WTC11 (cell line): Measurements from ENCODE around the gene ZNF335. TPM values are rescaled to one million over a fixed set of nuclear protein-coding genes. Genes with fewer than 3 reads are reported as not detected.
"Not testable (repeated sequence)": the region's sequence is repeated elsewhere in the genome, so short reads cannot be mapped to it uniquely, and the experiment has no call there.

Experiments used
- ATAC-seq: fragments of 200-7000 bp; cut with Tn5 transposase; 2 replicates; pipeline ENCODE4 v1.10.0; 2021; ENCODE audit warnings: mild to moderate bottlenecking, moderate library complexity
- CTCF ChIA-PET: fragments of 300-600 bp; sonication (Branson Sonifier 250); formaldehyde crosslinking; loops from one replicate; lab custom pipeline; 2021; ENCODE audit warnings: antibody characterized with exemption; lab: Charles Lee
- POLR2A ChIA-PET: fragments of 350-600 bp; sonication (Branson Sonifier 250); formaldehyde crosslinking; loops from one replicate; lab custom pipeline; 2021; ENCODE audit warnings: antibody characterized with exemption; lab: Charles Lee
- DNase-seq: peaks from one replicate; pipeline ENCODE4 v3.0.0; 2021; ENCODE audit warnings: low spot score
- H3K27ac Mint-ChIP-seq: 2 replicates; pipeline ENCODE4 v1.8.0; 2021; ENCODE audit warnings: mixed read lengths
- H3K27me3 Mint-ChIP-seq: 2 replicates; pipeline ENCODE4 v1.8.0; 2021; ENCODE audit warnings: low read depth, mild to moderate bottlenecking, moderate library complexity, mixed read lengths
- H3K36me3 Mint-ChIP-seq: 2 replicates; pipeline ENCODE4 v1.8.0; 2021; ENCODE audit warnings: mixed read lengths
- H3K4me1 Mint-ChIP-seq: 2 replicates; pipeline ENCODE4 v1.8.0; 2022; ENCODE audit warnings: mixed read lengths
- H3K4me3 Mint-ChIP-seq: 2 replicates; pipeline ENCODE4 v1.8.0; 2021; ENCODE audit warnings: mild to moderate bottlenecking, moderate library complexity, mixed read lengths
- H3K9me3 Mint-ChIP-seq: 2 replicates; pipeline ENCODE4 v1.8.0; 2021; ENCODE audit warnings: mixed read lengths
- CDX4 ChIP-seq: fragments of 250-450 bp; sonication (Bioruptor Pico); IDR thresholded peaks from 2 replicates; pipeline ENCODE4 v1.9.0; 2021; ENCODE audit warnings: moderate library complexity, mild to moderate bottlenecking, inconsistent platforms, borderline replicate concordance
- CREM ChIP-seq: sonication (generic); formaldehyde crosslinking; IDR thresholded peaks from 2 replicates; pipeline ENCODE4 v1.8.1; 2022; ENCODE audit warnings: mild to moderate bottlenecking, missing genetic modification reagents, moderate library complexity
- FOXJ3 ChIP-seq: sonication (generic); formaldehyde crosslinking; IDR thresholded peaks from 2 replicates; pipeline ENCODE4 v1.9.0; 2021; ENCODE audit warnings: missing genetic modification reagents, mild to moderate bottlenecking, borderline replicate concordance
- FOXP1 ChIP-seq: sonication (generic); formaldehyde crosslinking; IDR thresholded peaks from 2 replicates; pipeline ENCODE4 v1.8.0; 2022; ENCODE audit warnings: missing genetic modification reagents, mild to moderate bottlenecking, moderate library complexity, borderline replicate concordance
- FOXP4 ChIP-seq: sonication (generic); formaldehyde crosslinking; IDR thresholded peaks from 2 replicates; pipeline ENCODE4 v1.8.0; 2022; ENCODE audit warnings: mild to moderate bottlenecking, missing genetic modification reagents
- HMGA2 ChIP-seq: fragments of 250-450 bp; sonication (Bioruptor Pico); IDR thresholded peaks from 2 replicates; pipeline ENCODE4 v1.4.0; 2021; ENCODE audit warnings: mild to moderate bottlenecking, moderate library complexity
- MAX ChIP-seq: sonication (generic); formaldehyde crosslinking; IDR thresholded peaks from 2 replicates; pipeline ENCODE4 v1.8.0; 2022; ENCODE audit warnings: mild to moderate bottlenecking, missing genetic modification reagents
- MLX ChIP-seq: sonication (generic); formaldehyde crosslinking; IDR thresholded peaks from 2 replicates; pipeline ENCODE4 v1.8.1; 2023; ENCODE audit warnings: mild to moderate bottlenecking, missing genetic modification reagents, moderate library complexity
- MXD4 ChIP-seq: fragments of 250-450 bp; sonication (Bioruptor Pico); IDR thresholded peaks from 2 replicates; pipeline ENCODE4 v1.8.0; 2021; ENCODE audit warnings: mild to moderate bottlenecking, moderate library complexity, borderline replicate concordance
- MYBL2 ChIP-seq: sonication (generic); formaldehyde crosslinking; IDR thresholded peaks from 2 replicates; pipeline ENCODE4 v1.8.1; 2023; ENCODE audit warnings: mild to moderate bottlenecking, moderate library complexity, missing genetic modification reagents
- NFE2L1 ChIP-seq: sonication (generic); formaldehyde crosslinking; IDR thresholded peaks from 2 replicates; pipeline ENCODE4 v1.8.1; 2023; ENCODE audit warnings: missing genetic modification reagents
- PRRX2 ChIP-seq: fragments of 250-450 bp; sonication (Bioruptor Pico); IDR thresholded peaks from 2 replicates; pipeline ENCODE4 v1.8.0; 2021; ENCODE audit warnings: mild to moderate bottlenecking
- SMAD3 ChIP-seq: sonication (generic); formaldehyde crosslinking; IDR thresholded peaks from 2 replicates; pipeline ENCODE4 v1.8.0; 2022; ENCODE audit warnings: missing genetic modification reagents, mild to moderate bottlenecking, borderline replicate concordance
- SP1 ChIP-seq: sonication (generic); formaldehyde crosslinking; conservative IDR thresholded peaks from 2 replicates; pipeline ENCODE4 v1.8.1; 2022; ENCODE audit warnings: missing genetic modification reagents
- STAT6 ChIP-seq: sonication (generic); formaldehyde crosslinking; conservative IDR thresholded peaks from 2 replicates; pipeline ENCODE4 v1.8.1; 2023; ENCODE audit warnings: mild to moderate bottlenecking, low read depth, missing genetic modification reagents, moderate library complexity
- TEAD1 ChIP-seq: sonication (generic); formaldehyde crosslinking; IDR thresholded peaks from 2 replicates; pipeline ENCODE4 v1.8.0; 2022; ENCODE audit warnings: mild to moderate bottlenecking, missing genetic modification reagents
- TEAD4 ChIP-seq: sonication (generic); formaldehyde crosslinking; IDR thresholded peaks from 2 replicates; pipeline ENCODE4 v1.8.0; 2022; ENCODE audit warnings: mild to moderate bottlenecking, missing genetic modification reagents
- USF1 ChIP-seq: sonication (generic); formaldehyde crosslinking; IDR thresholded peaks from 2 replicates; pipeline ENCODE4 v1.8.0; 2022; ENCODE audit warnings: mild to moderate bottlenecking, missing genetic modification reagents
- ZNF317 ChIP-seq: sonication (generic); formaldehyde crosslinking; IDR thresholded peaks from 2 replicates; pipeline ENCODE4 v1.8.1; 2023; ENCODE audit warnings: low read depth, mild to moderate bottlenecking, moderate library complexity, missing genetic modification reagents, borderline replicate concordance
- ZNF423 ChIP-seq: fragments of 250-450 bp; sonication (Bioruptor Pico); IDR thresholded peaks from 2 replicates; pipeline ENCODE4 v2.1.2; 2022; ENCODE audit warnings: mild to moderate bottlenecking, moderate library complexity
- total RNA-seq: library from RNA; stranded (reverse); gene quantifications from 3 replicates; pipeline ENCODE4 v1.2.3, GENCODE V29; 2021

The ZNF335 gene
- total RNA-seq, 1 experiment from 2014 or later, result 20.0 TPM

GRCh38 chr20:45933266-45934045 is 38.5 kb downstream of the ZNF335 start (continued):
- 0 out of 2 replicates have a peak, but pooled peaks have one; percentile 11 for TF ChIP-seq FOXP4 (CRISPR knock-in tag)

GRCh38 chr20:45931680-45932079 is 40.3 kb downstream of the ZNF335 start:
- DNase-seq, H3K4me3 Mint-ChIP-seq, H3K27ac Mint-ChIP-seq, POLR2A ChIA-PET, H3K27me3 Mint-ChIP-seq, H3K9me3 Mint-ChIP-seq, ATAC-seq, H3K36me3 Mint-ChIP-seq: not testable (repeated sequence)
- CTCF ChIA-PET, result interaction anchor here (1.0 kb wide), 1 partner anchor 38 kb away, joined by 3 read pairs; no protein-coding TSS in a partner anchor
- H3K4me1 Mint-ChIP-seq, result peaks cover 23% of the 10 kb centered on the region

- ChIA-PET POLR2A (interaction anchor here (0.7 kb wide), 1 partner anchor 32 kb away, joined by 3 read pairs; no protein-coding TSS in a partner anchor), CTCF (interaction anchor here (0.5 to 1.4 kb wide), 4 partner anchors 37 to 201 kb away, joined by 3 to 6 read pairs (median 5); no protein-coding TSS in a partner anchor)
- TF ChIP-seq MLX (CRISPR knock-in tag), result no peak
- no peak for TF ChIP-seq SP1
- no peak for TF ChIP-seq FOXJ3 (CRISPR knock-in tag)
- TF ChIP-seq TEAD4 (CRISPR knock-in tag), result no peak
- TF ChIP-seq MXD4, result no peak
- TF ChIP-seq FOXP1 (CRISPR knock-in tag), result no peak
- no peak for TF ChIP-seq ZNF317 (CRISPR knock-in tag)
- no peak for TF ChIP-seq MAX (CRISPR knock-in tag)
- no peak for TF ChIP-seq ZNF423 (CRISPR knock-in tag)
- TF ChIP-seq CREM (CRISPR knock-in tag), result no peak
- TF ChIP-seq HMGA2, result no peak
- no peak for TF ChIP-seq TEAD1
- TF ChIP-seq NFE2L1 (CRISPR knock-in tag), result no peak
- TF ChIP-seq CDX4 (CRISPR knock-in tag), result no peak
- TF ChIP-seq PRRX2 (CRISPR knock-in tag), result no peak
- no peak for TF ChIP-seq USF1 (CRISPR knock-in tag)
- TF ChIP-seq SMAD3, result no peak
- TF ChIP-seq STAT6 (CRISPR knock-in tag), result no peak
- TF ChIP-seq MYBL2, result no peak
- peaks cover 8% of the 10 kb centered on the region; the same call in 1 of the 2 replicates for H3K4me1 Mint-ChIP-seq
- no peak for DNase-seq
- H3K36me3 Mint-ChIP-seq, result 0 out of 2 replicates have a peak, but pooled peaks cover 2% of the 10 kb centered on the region
- no peak overlapping the region for H3K4me3 Mint-ChIP-seq
- H3K27ac Mint-ChIP-seq, result peak overlapping the region; percentile 32
- H3K27me3 Mint-ChIP-seq, result no peaks in the 10 kb centered on the region
- ATAC-seq, result no peak
- H3K9me3 Mint-ChIP-seq, result no peaks in the 10 kb centered on the region
Observed at GRCh38 chr20:45927071-45927878, 44.7 kb downstream of the ZNF335 start.
